HG03520 (cell line): ENCODE data around the gene KCNK17.

Experiments used
- ATAC-seq: cut with Tn5 transposase; IDR thresholded peaks from one replicate; pipeline ENCODE4 v1.9.1; 2021; ENCODE audit warnings: mild to moderate bottlenecking, moderate library complexity; ENCODE audit not compliant: unreplicated experiment

KCNK17 gene

DNA sequence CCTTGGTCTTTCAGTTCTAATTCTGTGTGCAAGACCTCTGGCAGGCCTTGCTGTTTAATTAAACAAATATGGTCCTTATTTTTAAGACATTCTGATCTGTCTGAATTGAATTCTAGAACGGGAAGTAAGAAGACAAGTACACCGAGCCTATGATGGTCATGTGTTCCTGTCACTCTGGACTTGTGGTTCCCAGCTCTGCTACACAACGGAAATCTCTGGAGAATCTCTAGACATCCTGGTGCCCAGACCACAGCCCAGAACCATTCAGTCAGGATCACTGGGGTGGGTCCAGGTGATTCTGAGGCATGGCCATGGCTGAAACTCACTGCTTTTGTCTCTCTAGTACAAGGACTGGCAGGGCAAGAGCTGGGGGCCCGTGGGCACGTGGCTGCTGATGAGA is 24.2 kb upstream of the KCNK17 start:
- no peak for ATAC-seq

DNA sequence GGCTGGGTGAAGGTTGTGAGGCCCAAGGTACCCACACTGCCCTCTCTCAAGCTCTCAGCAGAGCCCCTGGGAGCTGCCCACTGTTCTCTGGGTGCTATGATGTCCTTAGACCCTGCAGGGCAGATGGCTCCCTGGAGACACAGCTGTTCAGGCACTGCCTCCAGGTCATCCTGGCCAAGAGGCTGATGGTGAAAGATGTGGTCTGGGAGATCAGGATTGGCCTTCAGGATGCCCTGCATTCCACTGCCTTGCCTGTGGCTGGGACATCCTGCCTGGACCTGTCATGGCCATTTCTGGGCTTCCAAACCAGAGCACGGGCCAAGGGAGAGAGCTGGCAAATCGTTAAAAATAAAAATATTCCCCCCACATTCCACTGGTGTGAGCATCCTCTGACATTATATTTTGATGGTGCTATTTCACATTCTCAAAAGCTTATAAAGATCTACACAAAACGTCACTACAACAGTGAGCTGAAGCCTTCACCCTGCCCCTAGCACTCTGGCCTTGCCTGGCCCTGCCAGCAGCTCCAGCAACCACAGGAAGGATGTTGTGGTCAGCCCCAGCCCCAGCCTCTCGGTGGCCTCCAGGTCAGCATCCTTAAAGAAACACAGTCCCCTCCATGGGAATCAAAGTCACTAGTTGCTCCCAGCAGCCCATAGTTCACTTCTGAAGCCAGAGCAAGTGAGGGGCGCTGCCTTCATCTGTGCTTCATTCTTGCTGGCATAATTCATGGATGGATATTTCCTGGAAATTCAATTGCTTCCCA is 21.7 kb upstream of the KCNK17 start:
- no peak for ATAC-seq

DNA sequence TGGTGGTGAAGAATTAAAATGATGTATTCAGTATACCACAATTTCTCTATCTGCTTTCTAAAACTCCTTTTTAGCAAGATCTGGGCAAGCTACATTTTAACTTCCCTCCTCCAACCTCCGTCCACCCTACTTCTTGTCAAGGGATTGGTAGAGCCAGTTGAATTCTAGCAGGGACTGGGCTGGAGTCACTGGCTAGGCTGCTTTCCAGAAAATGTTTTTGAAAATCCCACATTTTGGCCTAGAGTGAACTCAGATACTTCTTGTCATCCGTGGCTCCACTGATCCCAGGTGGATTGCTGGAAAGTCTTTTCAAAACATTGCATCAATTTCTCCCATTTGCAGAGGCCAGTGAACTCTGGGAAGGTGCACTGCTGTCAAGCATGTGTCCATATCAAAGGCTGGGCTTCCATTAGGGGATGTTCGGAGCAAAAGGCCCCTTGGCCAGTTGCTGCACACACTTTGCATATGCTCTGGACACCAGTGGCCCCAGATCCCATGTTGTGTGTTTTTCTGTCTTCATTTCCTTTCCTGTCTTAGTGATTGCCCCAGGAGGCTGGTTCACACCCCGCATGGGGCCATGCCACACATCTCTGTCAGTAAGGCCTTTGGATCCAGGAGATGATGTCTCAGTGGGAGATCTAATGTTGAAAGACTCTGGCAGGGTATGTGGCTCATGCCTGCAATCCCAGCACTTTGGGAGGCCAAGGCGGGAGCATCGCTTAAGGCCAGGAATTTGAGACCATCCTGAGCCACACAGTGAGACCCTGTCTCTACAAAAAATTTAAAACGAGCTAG is 19.6 kb upstream of the KCNK17 start:
- no peak for ATAC-seq

DNA sequence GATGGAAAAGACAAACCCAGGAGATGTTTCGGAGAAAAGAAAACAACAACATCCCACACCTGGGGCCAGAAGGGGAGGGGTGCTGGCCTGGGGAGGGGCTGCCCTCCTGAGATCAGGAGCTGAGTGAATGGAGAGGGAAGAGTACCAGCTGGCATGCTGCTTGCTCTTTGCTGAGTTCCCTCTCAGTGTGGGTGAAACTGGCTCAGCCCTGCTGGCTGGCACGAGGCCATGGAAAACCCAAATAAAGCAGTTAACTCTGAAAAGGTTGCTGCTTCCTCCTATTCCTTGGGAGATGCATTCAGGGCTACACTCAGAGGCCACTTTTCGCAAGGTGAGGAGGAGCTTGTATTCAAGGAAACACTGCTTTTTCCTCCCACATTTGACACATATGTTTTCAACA is 16.3 kb upstream of the KCNK17 start:
- no peak for ATAC-seq

DNA sequence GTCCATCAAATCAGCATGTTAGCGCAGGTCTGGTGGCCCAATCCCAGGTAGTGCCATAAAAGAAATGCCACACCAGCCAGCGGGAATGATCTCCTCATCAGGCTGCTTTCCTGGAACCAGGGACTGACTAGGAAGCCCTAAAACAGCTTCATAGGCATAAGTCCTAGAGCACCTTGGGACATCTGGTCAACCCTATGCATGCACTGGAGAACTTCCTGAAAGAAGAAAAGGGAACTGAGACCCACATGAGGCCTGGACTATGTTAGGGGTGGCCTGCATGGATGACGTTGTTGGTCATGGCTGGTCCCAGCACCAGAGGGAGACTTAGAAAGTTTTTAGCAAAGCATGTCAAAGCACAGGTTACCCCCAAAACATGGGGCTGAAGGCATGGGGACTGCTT is 15.8 kb upstream of the KCNK17 start:
- ATAC-seq, result no peak

DNA sequence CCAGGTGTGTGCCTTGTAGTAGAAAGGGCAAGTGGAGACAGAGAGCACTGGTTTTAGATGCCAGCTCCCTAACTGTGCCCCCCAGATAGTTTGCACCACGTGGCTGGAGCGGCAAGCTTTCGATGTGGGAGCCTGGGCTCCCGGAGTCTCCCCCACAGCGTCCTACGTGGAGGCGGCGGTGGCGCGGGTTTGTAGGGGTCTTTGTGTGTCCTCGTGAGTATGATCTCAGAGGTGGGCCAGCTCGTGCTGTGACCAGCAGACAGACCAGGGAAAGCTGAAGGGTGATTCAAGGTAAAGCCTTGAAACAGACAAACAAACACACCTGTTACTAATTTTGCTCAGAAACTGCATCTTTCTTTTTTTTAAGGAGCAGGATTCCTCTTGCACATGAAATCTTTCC is 13.8 kb upstream of the KCNK17 start:
- no peak for ATAC-seq

DNA sequence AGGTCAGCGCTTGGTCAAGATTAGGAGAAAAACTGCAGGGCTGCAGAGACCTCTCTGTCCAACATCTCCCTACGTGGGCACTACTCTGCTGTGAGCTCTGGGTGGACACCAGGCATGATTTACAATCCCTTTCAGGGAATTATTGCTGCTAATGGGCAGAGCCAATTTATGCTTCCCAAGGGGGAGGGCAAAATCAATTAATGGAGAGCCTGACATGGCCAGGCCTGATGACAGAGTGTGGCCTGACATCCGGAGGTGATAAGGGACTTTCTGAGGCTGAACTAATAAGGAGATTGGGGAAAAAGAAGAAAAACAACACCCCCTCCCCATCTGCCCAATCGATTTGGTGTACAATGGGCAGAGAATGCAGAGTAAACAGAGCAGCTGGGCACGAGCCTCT is 13.3 kb upstream of the KCNK17 start:
- ATAC-seq, result no peak

DNA sequence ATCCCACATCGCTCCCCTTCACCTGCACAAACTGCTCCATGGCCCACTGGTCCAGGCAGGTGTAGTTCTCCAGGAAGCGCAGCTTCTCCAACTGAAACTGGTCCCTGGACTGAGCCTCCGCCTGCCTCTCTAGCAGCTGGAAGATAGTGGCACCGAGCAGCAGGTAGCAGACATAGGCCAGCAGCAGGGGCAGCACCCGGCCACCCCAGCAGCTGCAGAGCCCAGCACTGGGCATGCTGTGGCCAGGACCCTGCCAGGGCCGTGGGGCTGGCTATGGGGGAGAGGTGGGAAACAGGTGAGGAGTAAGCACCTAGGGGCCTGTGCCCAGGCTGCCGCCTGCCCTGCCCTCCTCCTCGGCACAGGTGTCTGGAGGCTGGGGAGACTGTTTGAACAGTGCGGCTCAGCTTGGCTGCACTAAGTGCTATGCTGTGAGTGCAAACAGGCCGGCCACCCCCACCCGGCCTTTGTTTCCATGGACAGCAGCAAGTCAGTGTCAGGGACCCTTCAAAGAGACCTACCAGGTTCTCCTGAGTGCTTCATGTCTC is 8.2 kb upstream of the KCNK17 start, which contains the start of gene KCNK16:
Gene KCNK16 (minus strand): TSS at position 397 of the 545 bp plus-strand sequence. CDS start 162 bp downstream, at position 235.
- ATAC-seq, result no peak

DNA sequence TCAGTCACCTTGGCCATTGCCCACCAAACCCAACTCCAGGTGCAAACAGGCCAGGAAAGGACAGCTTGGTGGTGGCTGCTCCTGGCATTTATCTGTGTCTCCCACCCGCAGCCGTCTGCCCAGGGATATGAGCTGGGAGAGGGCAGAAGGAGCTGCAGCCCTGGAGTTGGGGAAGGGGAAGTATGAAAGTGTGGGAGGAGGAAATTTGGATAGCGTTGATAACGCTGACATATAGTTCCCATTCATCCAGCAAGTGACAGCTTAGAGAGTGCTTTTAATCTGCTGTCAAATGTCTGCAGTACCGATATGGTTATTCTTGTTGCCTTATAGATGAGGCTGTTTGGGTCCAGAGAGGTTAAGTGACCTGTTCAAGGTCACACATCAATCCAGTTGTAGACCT is 7.5 kb upstream of the KCNK17 start:
- ATAC-seq, result no peak

DNA sequence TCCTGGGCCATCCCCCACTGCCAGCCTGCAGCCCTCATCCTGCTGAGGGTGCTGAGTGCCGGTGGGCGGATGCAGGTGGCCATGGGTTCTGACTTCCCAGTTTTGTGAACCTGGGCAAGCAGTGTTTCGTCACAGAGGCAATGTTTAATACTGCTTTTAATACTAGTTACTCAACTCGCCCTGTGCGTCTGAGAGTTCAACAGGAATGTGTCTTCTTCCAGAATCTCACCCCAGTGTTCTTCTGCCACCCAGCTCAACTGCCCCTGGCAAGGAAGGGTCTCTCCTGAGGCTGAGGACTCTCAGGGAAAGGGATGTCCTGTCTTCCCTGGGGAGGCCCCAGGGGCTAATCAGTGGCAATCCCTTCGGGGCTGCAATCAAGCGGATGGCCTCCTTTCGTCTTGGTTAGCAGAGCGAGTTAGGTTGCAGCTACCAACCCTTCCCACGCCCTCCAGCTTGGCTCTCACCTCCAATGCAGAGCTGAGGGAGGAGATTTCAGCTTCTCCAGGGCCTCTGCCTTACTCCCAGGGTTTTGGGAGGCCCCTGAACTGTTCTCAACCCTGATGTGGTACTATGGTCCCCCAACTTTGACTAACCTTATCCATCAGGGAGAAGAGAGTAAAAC is 6.3 kb upstream of the KCNK17 start:
- ATAC-seq, result no peak

DNA sequence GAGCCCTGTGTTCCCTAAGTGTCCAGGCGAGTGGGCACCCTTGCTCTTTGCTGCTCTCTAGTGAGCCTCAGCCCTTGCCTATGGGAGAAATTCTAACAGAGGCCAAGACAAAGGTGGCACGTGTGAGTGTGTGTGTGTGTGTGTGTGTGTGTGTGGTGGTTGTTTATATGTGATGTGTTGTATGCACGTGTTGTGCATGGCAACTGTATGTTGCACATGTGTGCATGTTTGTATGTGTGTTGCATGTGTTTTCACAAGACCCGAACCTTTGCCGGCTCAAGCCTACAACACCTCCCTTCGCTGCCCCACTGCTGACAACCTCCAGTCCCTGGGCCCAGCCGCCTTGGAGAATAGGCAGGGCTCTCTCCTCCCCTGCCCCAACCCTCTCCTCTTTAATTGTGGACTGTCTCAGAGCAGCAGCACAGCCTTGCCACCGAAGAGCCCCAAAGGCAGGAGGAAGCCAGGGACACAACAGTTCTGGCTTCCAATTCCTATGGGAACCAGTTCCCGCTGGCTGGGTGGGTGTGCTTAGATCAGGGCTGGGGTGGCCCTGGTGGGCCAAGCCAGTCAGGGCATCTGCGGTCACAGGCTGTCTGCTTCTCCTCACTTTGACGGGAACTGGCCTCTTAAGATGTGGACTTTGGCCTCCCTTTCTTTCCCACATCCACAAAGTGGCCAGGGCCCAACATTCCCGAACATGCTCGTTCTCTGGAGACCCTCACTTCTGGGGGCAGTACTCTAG is 5.6 kb upstream of the KCNK17 start:
- no peak for ATAC-seq

DNA sequence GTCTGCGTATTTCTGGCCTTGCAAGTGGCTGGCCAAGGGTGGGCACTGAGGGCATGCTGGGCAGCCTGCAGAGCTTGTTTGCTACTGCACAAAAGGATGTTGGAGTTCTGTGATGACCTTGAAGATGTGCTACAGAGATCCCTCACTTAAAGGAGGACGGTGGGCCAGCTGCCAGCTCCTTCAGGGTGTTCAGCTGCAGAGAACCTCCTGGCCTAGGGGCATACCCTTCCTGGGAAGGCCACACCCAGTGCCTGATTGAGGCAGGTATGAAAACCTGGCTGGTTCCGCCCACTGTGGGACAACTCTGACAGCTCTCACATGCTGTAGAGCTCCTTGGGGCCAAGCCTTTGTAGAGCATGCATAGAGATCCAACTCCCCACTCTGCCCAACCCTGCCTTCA is 3.0 kb upstream of the KCNK17 start:
- no peak for ATAC-seq

DNA sequence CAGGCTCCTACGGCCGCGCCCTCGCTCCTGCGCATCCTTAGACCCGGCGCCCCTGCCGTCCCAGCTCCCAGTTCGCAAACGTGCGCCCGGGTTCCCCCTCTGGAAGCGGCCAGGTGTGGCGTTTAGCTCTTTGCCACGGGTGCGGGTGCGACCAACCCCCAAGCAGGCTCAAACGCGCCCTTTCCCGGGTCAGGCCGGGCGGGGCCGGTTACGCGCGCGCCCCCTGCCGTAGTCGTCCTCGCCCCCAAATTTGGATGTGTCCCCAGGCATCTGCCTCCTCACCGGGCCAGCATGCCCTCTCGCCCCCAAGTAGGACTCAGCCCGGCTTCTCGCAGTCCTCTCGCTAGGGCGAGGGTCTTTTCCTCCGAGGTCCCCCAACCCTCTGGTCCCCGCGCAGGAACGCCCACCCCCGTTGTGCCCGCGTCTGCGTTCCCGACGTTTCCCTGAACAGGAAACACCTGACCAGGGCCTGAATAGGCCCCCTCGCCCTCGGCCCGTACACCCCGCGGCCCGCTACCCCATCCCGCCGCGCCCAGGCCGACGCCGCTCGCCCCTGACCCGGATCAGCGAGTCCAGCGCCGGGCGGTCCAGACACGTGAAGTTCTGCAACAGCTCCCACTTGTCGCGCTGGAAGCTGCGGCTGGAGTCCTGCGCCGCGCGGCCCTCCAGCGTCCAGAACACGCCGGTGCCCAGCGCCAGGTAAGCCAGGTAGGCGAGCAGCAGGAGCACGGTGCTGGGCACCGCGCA is 520 bp downstream of the KCNK17 start:
- no peak for ATAC-seq

DNA sequence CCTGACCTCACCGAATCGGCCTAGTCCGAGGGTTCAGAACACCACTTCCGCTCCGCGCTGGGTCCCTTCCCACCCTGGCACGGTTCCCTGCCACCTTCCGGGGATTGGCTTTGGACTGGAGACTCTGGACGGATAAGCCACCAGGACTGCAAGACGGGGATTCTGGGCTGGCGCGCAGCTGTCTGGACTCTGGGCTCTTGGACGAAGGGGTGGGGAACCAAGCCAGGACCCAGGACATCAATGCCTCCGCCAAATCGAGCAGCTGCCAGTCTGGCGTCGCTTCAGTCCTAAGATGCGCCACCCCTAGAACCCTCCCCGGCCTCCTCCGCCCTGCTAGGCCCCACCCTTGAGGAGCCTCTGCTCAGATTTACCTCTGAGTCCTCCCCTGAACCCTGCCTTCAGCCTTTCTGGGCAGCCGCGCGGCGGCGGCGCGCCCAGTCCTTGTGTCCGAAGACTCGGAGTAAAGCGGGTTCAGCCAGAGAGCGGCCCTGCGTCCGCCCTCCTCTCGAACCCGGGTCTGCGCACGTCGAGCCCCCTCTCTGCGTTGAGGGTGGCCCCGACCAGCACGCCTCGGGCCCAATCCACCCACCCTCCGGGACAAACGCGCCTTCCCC is 1.2 kb downstream of the KCNK17 start:
- ATAC-seq, result no peak

DNA sequence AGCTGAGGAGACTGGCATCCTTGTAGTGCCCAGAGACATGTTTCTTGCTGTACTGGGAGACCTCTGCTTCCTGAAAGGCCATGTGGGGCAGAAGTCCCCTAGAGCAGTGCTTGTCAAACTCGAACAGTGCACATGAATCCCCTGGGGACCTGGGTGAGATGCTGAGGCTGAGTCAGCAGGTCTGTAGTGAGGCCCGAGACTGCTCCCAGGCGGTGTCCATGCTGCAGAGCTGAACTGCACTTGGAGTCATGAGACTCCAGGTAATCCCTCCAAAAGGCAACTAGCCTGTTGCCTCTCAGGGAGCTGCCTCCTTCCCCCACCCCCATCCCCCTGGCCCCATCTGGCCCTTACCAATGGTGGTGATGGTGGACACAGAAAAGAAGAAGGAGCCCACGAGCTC is 3.7 kb downstream of the KCNK17 start:
- ATAC-seq, result no peak

DNA sequence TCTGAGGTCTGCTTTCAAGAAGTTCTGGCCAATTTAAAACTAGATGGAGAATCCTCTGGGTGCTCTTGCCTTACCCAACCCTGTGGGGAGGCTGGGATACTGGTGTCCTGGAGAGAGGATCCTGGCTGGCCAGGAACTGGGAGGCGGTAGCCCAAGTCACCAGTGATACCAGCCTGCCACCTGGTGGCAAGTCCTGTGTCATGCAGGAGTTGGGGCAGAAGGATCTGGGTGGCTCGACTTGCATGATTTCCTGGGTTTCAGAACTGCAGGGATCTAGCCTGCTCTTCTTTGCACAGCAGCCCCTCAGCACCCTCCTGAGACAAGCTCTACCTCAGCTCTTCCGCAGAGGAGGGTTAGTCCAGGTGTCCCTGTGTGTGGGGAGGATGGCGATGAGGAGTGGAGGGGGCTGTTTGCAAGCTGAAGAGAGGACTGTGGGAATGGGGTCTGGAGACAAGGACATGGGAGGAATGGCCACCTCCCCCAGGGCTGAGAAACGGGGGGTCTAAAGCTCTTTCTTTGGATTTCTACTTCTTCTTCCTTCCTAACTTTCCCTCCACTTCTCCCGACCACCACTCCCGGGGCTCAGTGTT is 4.2 kb downstream of the KCNK17 start:
- ATAC-seq, result no peak

DNA sequence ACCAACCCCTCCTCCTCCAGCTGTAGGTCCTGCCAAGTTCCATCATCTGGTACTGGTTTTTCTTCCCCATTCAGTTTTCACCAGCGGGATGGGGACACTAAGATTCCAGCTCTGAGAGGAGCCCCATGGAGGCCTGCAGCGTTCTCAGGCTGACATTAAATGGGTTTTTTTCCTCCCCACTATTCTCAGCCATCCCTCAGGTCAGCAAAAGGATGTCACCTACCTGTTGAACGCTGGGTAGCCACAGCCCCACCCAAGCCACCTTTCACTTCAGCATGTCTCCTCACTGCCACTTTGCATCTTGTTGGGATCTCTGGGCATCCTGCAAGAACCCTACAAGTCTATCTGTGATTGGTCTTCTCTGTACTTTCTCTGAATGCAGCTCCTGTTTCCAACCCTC is 6.8 kb downstream of the KCNK17 start:
- no peak for ATAC-seq

DNA sequence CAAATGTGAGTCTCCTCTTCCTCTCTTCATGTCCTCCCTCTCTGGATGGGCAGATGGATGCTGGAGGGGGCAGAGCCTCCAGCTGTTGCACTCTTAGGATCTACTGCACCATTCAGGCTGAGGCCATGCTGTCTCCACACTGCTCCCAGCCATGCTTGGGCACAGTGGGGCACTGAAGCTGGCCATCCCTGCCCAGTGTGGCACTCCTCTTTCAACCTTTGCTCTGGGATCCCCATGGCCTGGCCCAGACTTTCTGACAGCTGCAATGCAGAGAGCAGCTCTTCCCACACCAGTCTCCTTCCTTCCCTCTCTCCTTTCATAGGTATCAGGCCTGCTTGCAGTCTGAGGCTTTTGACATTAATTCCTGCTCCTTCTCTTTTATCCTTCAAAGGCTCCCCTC is 9.3 kb downstream of the KCNK17 start:
- ATAC-seq, result no peak

DNA sequence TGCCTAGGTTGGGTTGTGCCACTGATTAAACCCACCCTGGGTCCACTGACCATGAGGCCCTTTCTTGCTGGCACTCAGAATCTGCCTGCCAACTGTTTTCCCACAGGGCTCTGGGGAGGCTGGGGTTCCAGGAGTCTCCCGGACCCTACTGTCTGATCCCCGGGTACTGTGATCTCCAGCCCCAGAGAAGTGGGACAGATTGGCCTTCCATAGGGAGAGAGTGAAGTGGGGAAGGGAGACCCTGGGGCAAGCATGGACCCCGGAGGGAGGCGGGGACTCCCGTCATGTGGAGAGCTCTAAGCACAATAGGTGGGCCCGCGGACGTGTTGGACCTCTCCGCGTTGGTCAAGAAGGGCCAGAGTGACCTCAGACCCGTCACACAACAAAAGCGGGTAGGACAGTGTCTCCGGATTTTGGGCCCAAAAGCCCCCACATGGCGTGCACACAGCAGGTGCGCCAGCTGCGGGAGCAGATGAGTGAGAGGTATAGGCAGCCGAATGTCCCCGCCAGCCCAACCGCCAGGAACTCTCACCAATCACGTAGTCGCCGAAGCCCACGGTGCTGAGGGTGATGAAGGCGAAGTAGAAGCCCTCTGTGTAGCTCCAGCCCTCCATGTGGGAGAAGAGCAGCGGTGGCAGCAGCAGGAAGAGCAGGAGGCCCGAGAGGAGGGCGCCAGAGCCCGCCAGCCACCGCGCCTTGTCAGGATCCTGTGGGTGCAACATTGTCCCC is 10.6 kb downstream of the KCNK17 start:
- ATAC-seq, result no peak
